ENCODE measurements around the gene CNTN5.

Gene CNTN5

GRCh38 chr11:100133114-100133513 is 1112.4 kb downstream of the CNTN5 start:
- FAIRE-seq (no peak), DNase-seq (ENCODE audit: insufficient read length, low spot score) (no peak)
- no peak for TF ChIP-seq CTCF (IDR thresholded peaks at IDR 0.05; ENCODE audit: insufficient read depth, missing control alignments)

GRCh38 chr11:100141201-100141600 is 1120.5 kb downstream of the CNTN5 start:
- no peak for TF ChIP-seq CTCF (IDR thresholded peaks at IDR 0.05; ENCODE audit: insufficient read depth, missing control alignments)
- FAIRE-seq, result no peak
- DNase-seq (ENCODE audit: insufficient read length, low spot score), result no peak

- DNase-seq (ENCODE audit: insufficient read length, low spot score) (no peak), FAIRE-seq (no peak)
- no peak for TF ChIP-seq CTCF (IDR thresholded peaks at IDR 0.05; ENCODE audit: insufficient read depth, missing control alignments)
Measured at GRCh38 chr11:100151944-100152343, 1131.2 kb downstream of the CNTN5 start.

- no peak for DNase-seq (ENCODE audit: insufficient read length, low spot score)
- TF ChIP-seq CTCF (IDR thresholded peaks at IDR 0.05; ENCODE audit: insufficient read depth, missing control alignments), result no peak
- no peak for FAIRE-seq
Measured at GRCh38 chr11:100152766-100153165, 1132.0 kb downstream of the CNTN5 start.

GRCh38 chr11:100163471-100163870 is 1142.7 kb downstream of the CNTN5 start:
- FAIRE-seq, result peak; percentile 69
- TF ChIP-seq CTCF (IDR thresholded peaks at IDR 0.05; ENCODE audit: insufficient read depth, missing control alignments), result no peak

GRCh38 chr11:100174881-100175280 is 1154.1 kb downstream of the CNTN5 start:
- DNase-seq (ENCODE audit: insufficient read length, low spot score), result no peak
- FAIRE-seq, result no peak
- no peak for TF ChIP-seq CTCF (IDR thresholded peaks at IDR 0.05; ENCODE audit: insufficient read depth, missing control alignments)

More at GRCh38 chr11:100163471-100163870, 1142.7 kb downstream of the CNTN5 start:
- DNase-seq (ENCODE audit: insufficient read length, low spot score), result no peak

GRCh38 chr11:100176456-100176855 is 1155.7 kb downstream of the CNTN5 start:
- FAIRE-seq (no peak), DNase-seq (ENCODE audit: insufficient read length, low spot score) (no peak)
- no peak for TF ChIP-seq CTCF (IDR thresholded peaks at IDR 0.05; ENCODE audit: insufficient read depth, missing control alignments)
